HG02943 (cell line): ENCODE measurements around the gene GNE.
"Not testable (repeated sequence)": the region's sequence is repeated elsewhere in the genome, so short reads cannot be mapped to it uniquely, and the experiment has no call there.

ENCODE experiments used
- ATAC-seq: cut with Tn5 transposase; IDR thresholded peaks from one replicate; pipeline ENCODE4 v1.9.1; 2021; ENCODE audit warnings: mild to moderate bottlenecking, low read depth, moderate library complexity; ENCODE audit not compliant: unreplicated experiment

Gene GNE

DNA sequence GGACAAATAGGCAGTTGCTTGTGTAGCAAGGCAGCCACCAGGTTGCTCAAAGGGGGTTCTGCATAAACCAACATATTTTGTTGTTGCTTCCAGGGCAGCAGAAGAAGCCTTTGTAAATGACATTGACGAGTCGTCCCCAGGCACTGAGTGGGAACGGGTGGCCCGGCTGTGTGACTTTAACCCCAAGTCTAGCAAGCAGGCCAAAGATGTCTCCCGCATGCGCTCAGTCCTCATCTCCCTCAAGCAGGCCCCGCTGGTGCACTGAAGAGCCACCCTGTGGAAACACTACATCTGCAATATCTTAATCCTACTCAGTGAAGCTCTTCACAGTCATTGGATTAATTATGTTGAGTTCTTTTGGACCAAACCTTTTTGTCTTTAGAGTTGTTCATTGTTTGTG lies 46.7 kb downstream of the GNE start:
- no peak for ATAC-seq

DNA sequence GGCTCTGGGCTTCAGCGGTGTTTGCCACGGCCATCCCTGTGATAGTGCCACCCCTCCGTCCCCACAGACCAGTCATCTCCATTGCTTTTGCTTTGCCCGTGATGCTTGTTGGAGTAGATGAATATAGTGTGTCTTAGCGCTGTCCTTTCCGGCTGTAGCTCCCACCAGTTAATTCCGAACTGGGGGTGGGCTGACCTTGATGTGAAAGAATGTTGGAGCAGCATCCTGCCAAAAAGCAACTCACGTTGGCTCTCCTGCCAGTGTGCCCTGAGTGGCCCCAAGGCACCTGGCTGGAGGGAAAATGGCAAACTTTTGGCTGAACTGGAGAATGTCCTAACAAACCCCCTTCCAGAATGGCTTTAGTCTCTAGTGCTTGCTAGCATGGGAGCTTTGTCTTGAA lies 47.5 kb downstream of the GNE start:
- no peak for ATAC-seq

DNA sequence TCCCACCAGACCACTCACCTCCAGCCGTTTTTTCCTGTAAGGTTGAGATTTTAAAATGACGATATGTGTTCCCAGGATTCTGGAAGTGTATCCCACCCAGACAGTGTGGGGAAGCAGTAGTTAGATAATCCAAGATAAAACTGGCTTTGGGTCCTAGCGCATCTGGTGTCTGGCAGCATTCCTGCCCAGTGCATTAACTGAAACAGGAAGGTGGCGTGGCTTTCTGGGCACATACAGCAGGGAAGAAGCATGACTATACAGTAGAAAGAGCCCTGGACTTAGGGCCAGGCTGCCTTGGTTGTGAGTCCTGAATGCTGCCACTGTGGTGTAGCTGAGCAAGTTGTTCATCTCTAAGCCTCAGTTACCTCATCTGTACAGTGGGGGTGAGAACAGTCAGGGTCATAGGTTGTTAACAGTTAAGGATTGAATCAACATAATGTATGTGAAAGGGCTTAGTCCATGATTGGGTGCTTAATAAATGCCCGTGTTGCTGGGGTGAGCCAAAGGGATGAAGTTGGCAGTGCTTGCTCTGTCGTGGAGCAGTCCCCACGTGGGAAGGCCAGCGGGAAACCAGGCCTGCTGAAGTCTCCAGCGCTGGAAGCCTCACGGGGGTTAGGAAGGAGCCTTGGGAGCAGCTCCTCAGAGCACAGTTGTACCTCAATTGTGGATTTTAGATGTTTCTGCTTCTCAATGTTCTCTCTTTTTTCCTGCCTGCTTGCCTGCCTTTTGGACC lies 49.6 kb downstream of the GNE start:
- no peak for ATAC-seq

DNA sequence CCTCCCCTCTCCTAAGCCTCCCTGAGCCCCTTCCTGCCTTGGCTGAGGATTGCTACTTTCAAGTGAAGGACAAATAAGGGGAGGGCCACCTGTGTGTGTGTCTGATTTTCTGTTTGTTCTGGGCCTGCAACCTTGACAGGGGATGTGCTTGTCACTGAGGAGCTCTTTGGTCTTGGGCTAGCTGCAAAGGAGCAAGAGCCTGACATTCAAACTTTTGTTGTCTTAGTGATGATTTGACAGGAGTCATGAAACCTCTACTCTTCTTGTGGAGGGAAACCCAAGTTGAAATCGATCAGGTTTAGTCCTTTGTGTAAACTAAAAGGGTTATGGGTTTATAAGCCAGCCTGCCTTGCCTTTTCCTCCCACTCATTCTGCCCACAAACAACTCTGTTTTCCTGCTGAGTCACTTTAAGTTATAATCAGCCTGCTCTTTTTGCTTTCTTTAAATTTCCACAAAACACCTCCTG lies 50.7 kb downstream of the GNE start:
- ATAC-seq, result no peak

DNA sequence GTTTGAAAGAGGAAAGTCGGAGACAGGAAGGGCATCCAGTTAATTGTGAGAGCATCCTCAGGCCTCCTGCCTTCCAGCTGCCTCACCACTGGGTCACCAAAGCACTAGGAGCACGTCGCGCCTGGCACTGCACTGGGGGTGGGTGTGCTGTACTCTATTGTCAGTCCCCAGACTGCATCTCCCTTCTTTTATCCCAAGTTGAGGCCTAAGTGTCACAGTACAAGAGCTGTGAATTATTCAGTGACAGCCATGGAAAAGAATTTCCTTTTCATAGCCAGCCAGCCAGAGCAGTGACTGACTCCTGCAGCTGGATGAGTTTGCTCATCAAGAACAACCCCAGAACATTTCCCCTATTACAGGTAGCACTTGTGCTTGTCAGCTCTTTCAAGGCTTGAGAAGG lies 51.2 kb downstream of the GNE start:
- no peak for ATAC-seq

DNA sequence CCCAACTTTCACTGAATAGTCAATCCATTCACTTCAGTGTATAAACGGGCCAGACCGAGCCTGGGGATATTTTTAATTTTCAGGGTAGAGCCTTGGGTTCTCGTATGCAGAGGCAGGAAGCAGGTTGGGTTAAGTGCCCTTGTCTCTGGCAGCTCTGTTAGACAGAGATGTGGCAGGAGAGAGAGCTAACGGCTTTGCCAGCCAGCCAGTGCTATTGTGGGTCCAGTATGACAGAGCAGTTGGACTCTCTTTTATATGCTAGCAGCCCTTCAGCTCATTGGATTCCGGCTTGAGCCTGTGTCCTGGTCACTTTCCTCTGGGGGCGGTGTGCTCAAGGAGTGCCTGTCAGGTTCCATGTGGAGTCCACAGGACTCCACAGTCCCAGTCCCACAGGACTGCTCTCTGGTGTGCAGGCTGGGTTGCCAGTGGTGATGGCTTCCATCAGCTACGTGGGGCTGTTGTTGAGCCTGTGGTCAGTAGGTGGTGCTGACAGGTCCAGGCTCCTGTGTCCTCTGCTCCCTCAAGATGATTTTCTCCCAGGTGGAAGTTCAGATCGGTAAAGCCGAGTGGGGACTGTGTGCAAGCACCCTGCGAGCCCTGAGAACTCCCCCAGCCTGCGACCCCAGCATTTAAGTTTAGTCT lies 53.2 kb downstream of the GNE start:
- ATAC-seq, result no peak

DNA sequence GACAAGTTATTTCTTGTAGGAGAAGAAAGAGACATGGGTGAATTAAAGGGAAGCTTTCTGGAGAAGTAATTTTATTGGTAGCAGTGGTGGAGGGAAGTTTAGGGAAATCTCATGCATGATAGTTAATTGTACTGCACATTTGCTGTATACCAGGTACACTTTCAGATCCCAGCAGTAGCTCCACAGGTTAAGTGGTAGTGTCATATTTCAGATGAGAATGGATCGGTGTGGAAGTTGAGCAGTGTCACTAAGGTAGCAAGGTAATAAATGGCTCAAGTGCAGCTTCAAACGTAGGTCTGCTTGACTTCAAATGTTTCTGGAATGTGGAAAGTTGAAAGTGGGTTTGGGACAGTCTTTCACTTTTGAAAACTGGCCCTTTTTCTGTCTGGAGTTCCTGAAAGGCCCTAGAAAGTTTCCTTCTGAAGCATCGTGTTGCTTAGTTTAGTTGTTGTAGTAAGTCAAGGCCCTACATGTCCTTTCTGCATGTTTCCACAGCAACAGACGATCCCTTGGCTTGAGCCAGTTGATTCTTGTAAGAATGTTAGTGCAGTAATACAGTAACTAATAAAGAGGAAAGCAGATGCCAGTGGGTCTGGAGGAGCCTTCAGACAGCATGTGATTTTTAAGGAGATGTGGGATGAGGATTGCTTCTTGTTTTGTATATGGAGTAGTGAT lies 63.8 kb downstream of the GNE start:
- ATAC-seq, result no peak

DNA sequence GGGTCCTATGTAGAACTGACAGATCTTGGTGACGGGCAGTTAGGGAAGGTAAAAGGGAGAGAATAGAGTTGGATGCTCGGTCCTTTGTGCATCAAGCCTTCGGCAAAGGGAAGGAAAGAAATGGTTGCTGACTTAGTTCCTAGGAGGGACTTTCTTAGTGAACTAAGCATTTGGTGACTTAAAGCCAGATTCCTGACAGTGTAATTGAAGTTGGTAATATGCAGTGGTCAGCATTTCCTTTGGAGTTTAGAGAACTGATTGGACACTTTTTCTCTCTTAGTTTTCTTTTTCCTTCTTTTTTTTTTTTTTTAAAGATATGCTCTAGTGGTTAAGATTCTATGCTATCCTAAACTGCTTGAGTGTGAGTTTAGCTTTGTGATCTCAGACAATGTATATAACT lies 65.2 kb downstream of the GNE start:
- ATAC-seq, result no peak

DNA sequence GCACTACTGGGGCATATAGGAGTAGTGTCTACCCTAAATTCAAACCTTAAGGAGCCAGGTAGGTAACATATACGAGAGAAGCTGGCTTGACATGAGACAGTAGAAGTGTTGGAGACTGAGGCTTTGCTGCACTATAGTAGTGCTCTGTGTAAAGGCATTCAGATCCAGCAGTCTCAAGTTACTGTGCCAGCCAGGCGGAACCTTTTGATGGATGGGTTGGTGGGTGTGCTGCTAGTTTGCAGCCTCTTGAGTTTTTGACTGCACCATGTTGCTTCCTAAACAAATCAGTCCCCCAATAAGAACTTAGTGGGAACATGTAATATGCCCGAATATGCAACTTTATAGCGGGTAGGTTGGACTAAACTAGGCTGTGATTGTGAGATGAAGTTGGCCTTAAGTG lies 66.1 kb downstream of the GNE start:
- ATAC-seq, result no peak

DNA sequence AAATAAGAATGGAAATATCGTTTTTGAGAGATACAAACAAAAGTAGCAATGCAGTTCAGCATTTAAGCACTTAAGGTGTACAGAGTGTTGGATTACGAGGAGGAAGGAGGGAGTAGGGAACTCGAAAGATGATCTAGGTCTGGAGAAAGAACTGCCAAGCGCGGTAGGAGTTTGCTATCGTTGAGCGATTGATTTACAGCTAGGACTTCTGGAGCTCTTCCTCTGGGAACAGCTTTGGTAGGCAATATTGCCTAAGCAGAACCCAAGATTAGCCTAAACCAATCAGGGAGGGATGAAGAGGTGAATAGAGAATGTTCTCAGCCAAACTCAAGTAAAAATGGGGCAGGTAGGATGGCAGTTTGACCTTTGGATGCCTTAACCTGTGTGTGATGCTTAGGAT lies 66.6 kb downstream of the GNE start:
- ATAC-seq, result no peak

DNA sequence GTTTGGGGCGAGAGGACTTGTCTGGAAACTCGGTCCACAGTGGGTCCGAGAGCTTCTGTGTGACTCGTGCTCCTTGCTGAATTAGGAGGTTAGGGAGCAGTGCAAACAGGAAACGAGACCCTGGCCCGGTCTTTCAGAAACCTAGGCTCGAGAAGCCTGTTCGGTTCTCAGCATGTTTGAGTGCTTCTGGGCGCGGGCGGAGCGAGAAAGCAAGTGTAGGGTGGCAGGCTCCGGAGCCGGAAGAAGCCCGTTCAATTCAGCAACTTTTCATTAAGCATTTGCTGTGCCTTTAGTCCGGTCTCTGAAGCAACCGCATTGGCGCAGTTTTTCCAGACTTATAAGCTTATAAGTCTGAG lies 67.0 kb downstream of the GNE start:
- no peak for ATAC-seq

DNA sequence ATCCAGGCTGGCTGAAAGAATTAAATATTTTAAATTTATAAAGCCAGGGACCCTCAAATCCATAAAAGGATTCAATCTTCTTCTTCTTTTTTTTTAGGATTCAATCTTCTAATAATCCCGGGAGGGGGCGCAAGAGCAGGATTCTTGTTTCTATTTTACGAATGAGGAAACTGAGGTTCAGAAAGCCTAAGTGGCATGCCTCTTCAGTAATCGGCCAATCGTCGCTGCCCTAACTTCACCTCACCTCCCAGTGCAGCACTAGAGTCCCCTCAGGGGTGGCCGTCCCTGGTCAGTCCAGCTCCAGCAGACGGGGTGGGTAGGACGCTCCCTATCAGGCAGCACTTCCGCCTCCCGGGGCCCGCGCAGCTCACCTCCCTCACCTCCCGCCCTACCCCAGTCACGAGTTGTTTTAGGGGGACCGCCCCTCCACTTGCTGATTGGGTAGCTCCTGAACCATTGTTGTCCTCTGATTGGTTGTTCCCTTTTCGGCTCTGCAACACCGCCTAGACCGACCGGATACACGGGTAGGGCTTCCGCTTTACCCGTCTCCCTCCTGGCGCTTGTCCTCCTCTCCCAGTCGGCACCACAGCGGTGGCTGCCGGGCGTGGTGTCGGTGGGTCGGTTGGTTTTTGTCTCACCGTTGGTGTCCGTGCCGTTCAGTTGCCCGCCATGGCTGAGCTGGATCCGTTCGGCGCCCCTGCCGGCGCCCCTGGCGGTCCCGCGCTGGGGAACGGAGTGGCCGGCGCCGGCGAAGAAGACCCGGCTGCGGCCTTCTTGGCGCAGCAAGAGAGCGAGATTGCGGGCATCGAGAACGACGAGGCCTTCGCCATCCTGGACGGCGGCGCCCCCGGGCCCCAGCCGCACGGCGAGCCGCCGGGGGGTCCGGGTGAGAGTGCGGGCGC lies 67.6 kb downstream of the GNE start, which contains the start of gene CLTA:
Gene CLTA, plus strand, starts transcription at position 534 of the 902 bp plus-strand sequence. Its CDS starts 136 bp downstream, at position 670.
- peak; percentile 99 for ATAC-seq

DNA sequence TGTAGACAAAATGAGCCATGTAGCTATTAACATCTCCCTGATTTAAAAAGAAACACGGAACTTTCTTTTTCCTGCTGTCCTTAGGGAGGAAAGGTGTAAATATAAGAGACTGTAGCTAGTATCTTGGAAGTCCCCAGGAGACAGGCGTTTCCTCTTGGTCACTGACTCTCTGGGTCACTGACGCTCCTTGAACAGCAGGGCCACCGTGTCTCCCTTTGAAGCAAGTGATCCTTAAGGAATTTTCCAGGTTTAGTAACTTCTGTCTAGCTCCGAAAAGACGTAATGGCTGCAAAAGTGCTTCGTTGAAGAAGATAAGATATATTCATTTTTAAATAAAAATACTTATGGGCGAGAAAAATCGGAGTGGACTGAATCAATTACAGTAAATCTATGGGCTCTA lies 68.3 kb downstream of the GNE start:
- ATAC-seq, result no peak

DNA sequence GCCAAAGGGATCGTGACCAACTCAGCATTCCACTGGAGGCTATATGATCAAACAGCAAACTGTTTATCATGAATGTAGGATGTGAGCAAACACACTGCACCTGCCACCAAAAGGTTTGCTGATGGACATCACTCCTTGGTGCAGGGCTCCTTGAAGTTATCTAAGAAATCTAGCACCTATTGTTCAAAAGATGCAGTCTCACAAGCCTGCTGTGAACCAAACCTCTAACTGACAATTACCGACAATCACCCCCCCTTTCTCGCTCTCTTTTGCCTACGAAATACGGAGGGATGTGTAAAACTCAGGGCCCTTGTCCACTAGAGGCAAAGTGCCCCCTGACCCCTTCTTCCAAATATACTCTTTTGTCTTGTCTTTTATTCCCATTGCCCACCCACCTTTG lies 70.0 kb downstream of the GNE start:
- no peak for ATAC-seq

DNA sequence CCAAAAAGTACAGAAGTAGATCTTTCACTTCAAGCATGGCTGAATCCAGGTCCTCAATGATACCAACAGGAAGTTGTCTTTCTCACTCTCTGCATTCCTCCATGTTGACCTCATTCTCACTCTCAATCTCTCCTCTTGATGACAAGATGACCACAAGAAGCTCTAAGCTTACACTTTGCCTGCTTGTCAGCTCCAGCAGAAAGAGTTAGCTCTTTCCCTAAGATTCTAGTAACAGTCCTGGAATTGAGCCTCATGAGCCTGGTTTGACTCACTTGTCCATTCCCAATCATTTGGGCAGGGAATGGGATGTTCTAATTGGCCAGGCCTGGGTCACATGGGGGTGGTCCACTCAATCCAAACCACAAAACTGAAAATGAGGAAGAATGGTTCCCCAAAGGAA lies 70.8 kb downstream of the GNE start:
- ATAC-seq, result no peak

DNA sequence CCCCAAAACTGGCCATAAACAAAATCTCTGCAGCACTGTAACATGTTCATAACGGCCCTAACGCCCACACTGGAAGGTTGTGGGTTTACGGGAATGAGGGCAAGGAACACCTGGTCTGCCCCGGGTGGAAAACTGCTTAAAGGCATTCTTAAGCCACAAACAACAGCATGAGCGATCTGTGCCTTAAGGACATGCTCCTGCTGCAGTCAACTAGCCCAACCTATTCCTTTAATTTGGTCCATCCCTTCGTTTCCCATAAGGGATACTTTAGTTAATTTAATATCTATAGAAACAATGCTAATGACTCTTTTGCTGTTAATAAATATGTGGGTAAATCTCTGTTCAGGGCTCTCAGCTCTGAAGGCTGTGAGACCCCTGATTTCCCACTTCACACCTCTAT lies 78.0 kb downstream of the GNE start:
- ATAC-seq, result not testable (repeated sequence)

DNA sequence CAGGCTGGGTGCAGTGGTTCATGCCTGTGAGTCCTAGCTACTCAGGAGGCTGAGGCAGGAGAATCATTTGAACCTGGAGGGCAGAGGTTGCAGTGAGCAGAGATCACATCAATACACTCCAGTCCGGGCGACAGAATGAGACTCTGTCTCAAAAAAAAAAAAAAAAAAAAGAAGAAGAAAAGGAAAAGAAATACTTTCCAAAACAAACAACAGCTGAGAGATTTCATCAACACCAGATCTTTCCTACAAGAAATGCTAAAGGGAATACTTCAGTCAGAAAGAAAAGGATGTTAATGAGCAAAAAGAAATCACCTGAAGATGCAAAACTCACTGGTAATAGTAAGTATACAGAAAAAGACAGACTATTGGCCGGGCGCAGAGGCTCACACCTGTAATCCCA lies 80.7 kb downstream of the GNE start:
- no peak for ATAC-seq

DNA sequence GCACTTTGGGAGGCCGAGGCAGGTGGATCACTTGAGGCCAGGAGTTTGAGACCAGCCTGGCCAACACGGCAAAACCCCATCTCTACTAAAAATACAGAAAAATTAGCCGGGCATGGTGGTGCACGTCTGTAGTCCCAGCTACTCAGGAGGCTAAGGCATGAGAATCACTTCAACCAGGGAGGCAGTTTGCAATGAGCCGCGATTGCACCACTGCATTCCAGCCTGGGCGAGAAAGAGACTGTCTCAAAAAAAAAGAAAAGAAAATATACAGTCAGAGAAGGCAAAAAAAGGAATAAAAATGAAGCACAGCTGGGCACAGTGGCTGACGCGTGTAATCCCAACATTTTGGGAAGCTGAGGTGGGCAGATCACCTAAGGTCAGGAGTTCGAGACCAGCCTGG lies 81.8 kb downstream of the GNE start:
- ATAC-seq, result not testable (repeated sequence)

DNA sequence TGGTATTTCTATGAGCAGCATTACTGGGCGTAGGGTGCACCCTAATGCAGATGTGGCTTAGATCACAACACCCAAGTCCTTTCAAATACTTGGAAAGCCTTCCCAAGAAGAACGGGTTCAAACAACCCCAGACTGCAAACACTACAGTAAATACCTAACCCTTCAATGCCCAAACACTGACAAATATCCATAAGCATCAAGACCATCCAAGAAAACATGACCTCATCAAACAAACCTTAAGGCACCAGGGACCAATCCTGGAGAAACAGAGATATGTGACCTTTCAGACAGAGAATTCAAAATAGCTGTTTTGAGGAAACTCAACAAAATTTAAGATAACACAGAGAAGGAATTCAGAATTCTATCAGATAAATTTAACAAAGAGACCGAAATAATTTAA lies 83.0 kb downstream of the GNE start:
- ATAC-seq, result not testable (repeated sequence)

DNA sequence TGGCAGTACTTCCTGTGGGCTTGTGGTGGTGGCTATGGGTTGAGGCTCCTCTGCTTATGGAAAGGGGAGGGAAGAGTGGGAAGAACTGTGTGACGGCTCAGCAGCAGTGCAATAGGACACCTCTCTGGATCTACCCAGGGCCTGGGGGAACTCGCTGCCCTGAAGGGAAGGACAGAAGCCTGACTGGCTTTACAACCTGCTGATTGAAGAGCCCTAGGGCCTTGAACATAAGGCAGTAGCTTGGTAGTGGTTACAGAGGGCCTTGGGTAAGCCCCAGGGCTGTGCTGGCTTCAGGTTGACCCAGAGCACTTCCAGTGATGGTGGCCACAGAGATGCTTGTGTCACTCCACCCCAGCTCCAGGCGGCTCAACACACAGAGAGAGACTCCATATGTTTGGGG lies 83.5 kb downstream of the GNE start:
- ATAC-seq, result no peak

DNA sequence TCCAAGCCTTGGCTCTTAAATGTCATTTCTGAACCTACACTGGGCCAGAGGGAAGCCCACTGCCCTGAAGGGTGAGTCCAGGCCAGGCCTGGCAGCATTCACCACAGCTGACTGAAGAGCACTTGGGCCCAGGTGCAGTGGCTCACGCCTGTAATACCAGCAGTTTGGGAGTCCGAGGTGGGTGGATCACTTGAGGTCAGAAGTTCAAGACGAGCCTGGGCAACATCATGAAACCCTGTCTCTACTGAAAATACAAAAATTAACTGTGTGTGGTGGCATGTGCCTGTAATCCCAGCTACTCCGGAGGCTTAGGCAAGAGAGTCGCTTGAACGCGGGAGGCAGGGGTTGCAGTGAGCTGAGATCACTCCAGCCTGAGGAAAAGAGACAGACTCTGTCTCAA lies 84.0 kb downstream of the GNE start:
- no peak for ATAC-seq
